Stimulated activated naive CD8-positive, alpha-beta T cell treated with anti-CD3 and anti-CD28 coated beads, Interleukin-15, Interleukin-2, amounts not matched to agents 100 ng/mL and 50 ng/mL, for 24 hours (primary cell): ENCODE results near the gene PHACTR2.
"Not testable (repeated sequence)": the region's sequence is repeated elsewhere in the genome, so short reads cannot be mapped to it uniquely, and the experiment has no call there.

Experiments used
- H3K27ac Mint-ChIP-seq: one replicate; pipeline ENCODE4 v1.8.0; 2021; ENCODE audit warnings: mild to moderate bottlenecking, mixed read lengths
- H3K27me3 Mint-ChIP-seq: one replicate; pipeline ENCODE4 v1.8.0; 2021; ENCODE audit warnings: mixed read lengths
- H3K36me3 Mint-ChIP-seq: one replicate; pipeline ENCODE4 v1.8.0; 2021; ENCODE audit warnings: low read depth, mixed read lengths
- H3K4me1 Mint-ChIP-seq: one replicate; pipeline ENCODE4 v1.8.0; 2021; ENCODE audit warnings: low read depth, mixed read lengths
- H3K4me3 Mint-ChIP-seq: one replicate; pipeline ENCODE4 v1.8.0; 2021; ENCODE audit warnings: mild to moderate bottlenecking, mixed read lengths
- H3K9me3 Mint-ChIP-seq: one replicate; pipeline ENCODE4 v1.8.0; 2021; ENCODE audit warnings: mixed read lengths

PHACTR2 gene

GRCh38 chr6:143842902-143843676 is 165.3 kb downstream of the PHACTR2 start, which contains the start of gene LTV1:
Gene LTV1 (plus strand): TSS chr6:143843338. CDS start chr6:143843478, 140 bp downstream.
- Mint-ChIP-seq H3K9me3 (no peaks in the 10 kb centered on the region), H3K27me3 (no peaks in the 10 kb centered on the region), H3K4me3 (peak within 1 kb of the TSS; percentile 95), H3K36me3 (peaks cover 44% of the 10 kb centered on the region), H3K27ac (peak within 1 kb of the TSS; percentile 98), H3K4me1 (peaks cover 35% of the 10 kb centered on the region)

- H3K9me3 Mint-ChIP-seq = no peaks in the 10 kb centered on the region
- peak overlapping the region; percentile 98 for H3K27ac Mint-ChIP-seq
- H3K4me3 Mint-ChIP-seq = peak overlapping the region; percentile 95
- H3K4me1 Mint-ChIP-seq = peaks cover 38% of the 10 kb centered on the region
- peaks cover 48% of the 10 kb centered on the region for H3K36me3 Mint-ChIP-seq
- H3K27me3 Mint-ChIP-seq = no peaks in the 10 kb centered on the region
Observed at GRCh38 chr6:143843677-143843999, 165.9 kb downstream of the PHACTR2 start.

- Mint-ChIP-seq H3K9me3 (no peaks in the 10 kb centered on the region), H3K4me1 (peaks cover 42% of the 10 kb centered on the region), H3K36me3 (peaks cover 52% of the 10 kb centered on the region), H3K27me3 (no peaks in the 10 kb centered on the region), H3K4me3 (peak overlapping the region; percentile 95), H3K27ac (peak overlapping the region; percentile 98)
Observed at GRCh38 chr6:143844006-143844405, 166.2 kb downstream of the PHACTR2 start.

GRCh38 chr6:143845033-143845432 is 167.3 kb downstream of the PHACTR2 start:
- Mint-ChIP-seq H3K36me3 (peaks cover 62% of the 10 kb centered on the region), H3K27ac (no peak overlapping the region), H3K9me3 (no peaks in the 10 kb centered on the region), H3K4me3 (peak overlapping the region; percentile 95), H3K4me1 (peaks cover 46% of the 10 kb centered on the region), H3K27me3 (no peaks in the 10 kb centered on the region)

GRCh38 chr6:143851706-143852105 is 173.9 kb downstream of the PHACTR2 start:
- H3K9me3 Mint-ChIP-seq = peaks cover 15% of the 10 kb centered on the region
- H3K27me3 Mint-ChIP-seq, H3K27ac Mint-ChIP-seq, H3K4me3 Mint-ChIP-seq: not testable (repeated sequence)
- peaks cover 97% of the 10 kb centered on the region for H3K36me3 Mint-ChIP-seq
- H3K4me1 Mint-ChIP-seq = peaks cover 28% of the 10 kb centered on the region

GRCh38 chr6:143855057-143855456 is 177.3 kb downstream of the PHACTR2 start:
- H3K27me3 Mint-ChIP-seq, H3K4me3 Mint-ChIP-seq, H3K27ac Mint-ChIP-seq: not testable (repeated sequence)
- peaks cover 22% of the 10 kb centered on the region for H3K4me1 Mint-ChIP-seq
- peaks cover 15% of the 10 kb centered on the region for H3K9me3 Mint-ChIP-seq
- H3K36me3 Mint-ChIP-seq = peaks cover 98% of the 10 kb centered on the region

GRCh38 chr6:143856762-143857161 is 179.0 kb downstream of the PHACTR2 start:
- Mint-ChIP-seq H3K4me1 (peaks cover 22% of the 10 kb centered on the region), H3K36me3 (peaks cover 97% of the 10 kb centered on the region)
- not testable (repeated sequence) for H3K27ac Mint-ChIP-seq, H3K27me3 Mint-ChIP-seq, H3K9me3 Mint-ChIP-seq, H3K4me3 Mint-ChIP-seq

GRCh38 chr6:143857651-143858050 is 179.9 kb downstream of the PHACTR2 start:
- H3K36me3 Mint-ChIP-seq = peaks cover 97% of the 10 kb centered on the region
- peak overlapping the region; percentile 6 for H3K27ac Mint-ChIP-seq
- H3K4me3 Mint-ChIP-seq = no peak overlapping the region
- peaks cover 14% of the 10 kb centered on the region for H3K4me1 Mint-ChIP-seq
- no peaks in the 10 kb centered on the region for H3K27me3 Mint-ChIP-seq
- H3K9me3 Mint-ChIP-seq = peaks cover 10% of the 10 kb centered on the region

GRCh38 chr6:143859891-143860660 is 182.3 kb downstream of the PHACTR2 start:
- peaks cover 9% of the 10 kb centered on the region for H3K4me1 Mint-ChIP-seq
- H3K9me3 Mint-ChIP-seq = peaks cover 4% of the 10 kb centered on the region
- no peak overlapping the region for H3K4me3 Mint-ChIP-seq
- H3K36me3 Mint-ChIP-seq = peaks cover 93% of the 10 kb centered on the region
- no peak overlapping the region for H3K27ac Mint-ChIP-seq
- H3K27me3 Mint-ChIP-seq = no peaks in the 10 kb centered on the region

- Mint-ChIP-seq H3K4me1 (no peaks in the 10 kb centered on the region), H3K36me3 (peaks cover 71% of the 10 kb centered on the region), H3K27ac (no peak overlapping the region), H3K4me3 (no peak overlapping the region), H3K27me3 (no peaks in the 10 kb centered on the region), H3K9me3 (peaks cover 4% of the 10 kb centered on the region)
Observed at GRCh38 chr6:143863771-143864170, 186.0 kb downstream of the PHACTR2 start.

GRCh38 chr6:143864234-143864633 is 186.5 kb downstream of the PHACTR2 start, which contains the start of gene ZC2HC1B:
Gene ZC2HC1B (plus strand): TSS chr6:143864474. CDS start chr6:143864540, 66 bp downstream.
- Mint-ChIP-seq H3K36me3 (peaks cover 66% of the 10 kb centered on the region), H3K27ac (peak within 1 kb of the TSS; percentile 10), H3K4me3 (no peak within 1 kb of the TSS), H3K4me1 (no peaks in the 10 kb centered on the region), H3K9me3 (peaks cover 4% of the 10 kb centered on the region), H3K27me3 (no peaks in the 10 kb centered on the region)

GRCh38 chr6:143867236-143867635 is 189.5 kb downstream of the PHACTR2 start:
- Mint-ChIP-seq H3K4me1 (peaks cover 3% of the 10 kb centered on the region), H3K9me3 (peaks cover 4% of the 10 kb centered on the region), H3K27me3 (no peaks in the 10 kb centered on the region), H3K27ac (no peak overlapping the region), H3K4me3 (no peak overlapping the region), H3K36me3 (peaks cover 38% of the 10 kb centered on the region)

GRCh38 chr6:143868808-143869207 is 191.0 kb downstream of the PHACTR2 start:
- not testable (repeated sequence) for H3K9me3 Mint-ChIP-seq, H3K27ac Mint-ChIP-seq, H3K4me3 Mint-ChIP-seq, H3K27me3 Mint-ChIP-seq
- Mint-ChIP-seq H3K4me1 (peaks cover 16% of the 10 kb centered on the region), H3K36me3 (peaks cover 24% of the 10 kb centered on the region)

GRCh38 chr6:143871202-143871730 is 193.5 kb downstream of the PHACTR2 start:
- H3K27ac Mint-ChIP-seq, H3K27me3 Mint-ChIP-seq, H3K4me3 Mint-ChIP-seq, H3K36me3 Mint-ChIP-seq: not testable (repeated sequence)
- peaks cover 17% of the 10 kb centered on the region for H3K9me3 Mint-ChIP-seq
- peaks cover 23% of the 10 kb centered on the region for H3K4me1 Mint-ChIP-seq

- H3K27ac Mint-ChIP-seq = no peak overlapping the region
- peaks cover 21% of the 10 kb centered on the region for H3K9me3 Mint-ChIP-seq
- no peak overlapping the region for H3K4me3 Mint-ChIP-seq
- no peaks in the 10 kb centered on the region for H3K27me3 Mint-ChIP-seq
- peaks cover 23% of the 10 kb centered on the region for H3K4me1 Mint-ChIP-seq
- H3K36me3 Mint-ChIP-seq = no peaks in the 10 kb centered on the region
Observed at GRCh38 chr6:143872201-143872600, 194.4 kb downstream of the PHACTR2 start.
